Breast epithelium (tissue), 4 donors: ENCODE data around the gene SLC10A3. TPM values are rescaled to one million over a fixed set of nuclear protein-coding genes. Genes with fewer than 3 reads are reported as not detected.

ENCODE experiments used
- DNase-seq, 2 donors: peaks; one replicate each; pipeline ENCODE4 v3.0.0-alpha.2; 2019; ENCODE audit warnings: low spot score in 2 of 2
- H3K27ac ChIP-seq, 2 donors: fragments of 200-600 bp; sonication (generic) in 1 of 2; one replicate each; pipeline ENCODE4 v1.5.1; 2016 to 2019; ENCODE audit warnings: mild to moderate bottlenecking in 1 of 2
- H3K27me3 ChIP-seq, 2 donors: fragments of 200-600 bp; sonication (generic) in 1 of 2; one replicate each; pipeline versions ENCODE4 v1.5.1 to v1.6.0; 2017 to 2019; ENCODE audit warnings: control low read depth in 1 of 2, mild to moderate bottlenecking in 1 of 2
- H3K36me3 ChIP-seq: fragments of 200-600 bp; one replicate; pipeline ENCODE4 v1.5.1; 2019
- H3K4me1 ChIP-seq, 2 donors: fragments of 200-600 bp; sonication (generic); one replicate each; pipeline ENCODE4 v1.5.1; 2016 to 2019; ENCODE audit warnings: control low read depth in 1 of 2
- H3K4me3 ChIP-seq, 3 donors: fragments of 200-600 bp; sonication (generic); 1 replicate in 2 of 3; 2 replicates in 1 of 3; pipeline ENCODE4 v1.5.1; 2016 to 2019; ENCODE audit warnings: mild to moderate bottlenecking in 3 of 3, moderate library complexity in 2 of 3
- H3K9me3 ChIP-seq, 2 donors: fragments of 200-600 bp; sonication (generic) in 1 of 2; one replicate each; pipeline ENCODE4 v1.5.1; 2016 to 2019; ENCODE audit warnings: control low read depth in 1 of 2
- POLR2A ChIP-seq: fragments of 450-650 bp; IDR thresholded peaks from one replicate; pipeline ENCODE4 v1.6.1; 2016; ENCODE audit warnings: antibody characterized with exemption, mild to moderate bottlenecking, moderate library complexity
- POLR2AphosphoS5 ChIP-seq, 3 donors: sonication (generic); formaldehyde crosslinking; IDR thresholded peaks; one replicate each; pipeline ENCODE4 v1.6.1; 2017; ENCODE audit warnings: antibody characterized with exemption in 3 of 3
- intact Hi-C: fragments of 100-400 bp; cut with DNase I; formaldehyde crosslinking; loops from one replicate; pipeline ENCODE4 v1.15.1; 2023; ENCODE audit warnings: low total_unique reads
- total RNA-seq, 3 donors: library from RNA; depleted of rRNA; stranded (reverse); fragments of >200 nt; gene quantifications; one replicate each; pipeline ENCODE4 v1.1.0, GENCODE V29; 2016
- TF ChIP-seq, protein P1 (sequence below), 3 donors: fragments of 450-650 bp; IDR thresholded peaks; one replicate each; pipeline ENCODE4 v1.5.1; 2016 to 2017; ENCODE audit warnings: antibody characterized with exemption in 3 of 3, mild to moderate bottlenecking in 3 of 3, moderate library complexity in 3 of 3

Gene SLC10A3
- 10 to 100 TPM; 17.0 to 24.0 (median 19.5) TPM for total RNA-seq

- TF ChIP-seq POLR2A (peak; percentile 46), POLR2AphosphoS5 (IDR thresholded peaks at IDR 0.05) (peak; percentile 33 to 94 (median 80))
- TF ChIP-seq, protein P1, sequence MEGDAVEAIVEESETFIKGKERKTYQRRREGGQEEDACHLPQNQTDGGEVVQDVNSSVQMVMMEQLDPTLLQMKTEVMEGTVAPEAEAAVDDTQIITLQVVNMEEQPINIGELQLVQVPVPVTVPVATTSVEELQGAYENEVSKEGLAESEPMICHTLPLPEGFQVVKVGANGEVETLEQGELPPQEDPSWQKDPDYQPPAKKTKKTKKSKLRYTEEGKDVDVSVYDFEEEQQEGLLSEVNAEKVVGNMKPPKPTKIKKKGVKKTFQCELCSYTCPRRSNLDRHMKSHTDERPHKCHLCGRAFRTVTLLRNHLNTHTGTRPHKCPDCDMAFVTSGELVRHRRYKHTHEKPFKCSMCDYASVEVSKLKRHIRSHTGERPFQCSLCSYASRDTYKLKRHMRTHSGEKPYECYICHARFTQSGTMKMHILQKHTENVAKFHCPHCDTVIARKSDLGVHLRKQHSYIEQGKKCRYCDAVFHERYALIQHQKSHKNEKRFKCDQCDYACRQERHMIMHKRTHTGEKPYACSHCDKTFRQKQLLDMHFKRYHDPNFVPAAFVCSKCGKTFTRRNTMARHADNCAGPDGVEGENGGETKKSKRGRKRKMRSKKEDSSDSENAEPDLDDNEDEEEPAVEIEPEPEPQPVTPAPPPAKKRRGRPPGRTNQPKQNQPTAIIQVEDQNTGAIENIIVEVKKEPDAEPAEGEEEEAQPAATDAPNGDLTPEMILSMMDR (IDR thresholded peaks at IDR 0.05): no peak
- peaks cover 0 to 29% of the 10 kb centered on the region in 2 donors for H3K27me3 ChIP-seq
- peak within 1 kb of the TSS; percentile 59 to 83 (median 69) for H3K4me3 ChIP-seq
- no peaks in the 10 kb centered on the region for H3K36me3 ChIP-seq
- H3K4me1 ChIP-seq: peaks cover 0 to 7% of the 10 kb centered on the region in 2 donors
- H3K27ac ChIP-seq: peak within 1 kb of the TSS; percentile 92 to 99
- no peaks in the 10 kb centered on the region for H3K9me3 ChIP-seq
- intact Hi-C loops: no loop called here
- DNase-seq: peak; percentile 90
Measured at GRCh38 chrX:154490414-154491083, at the start of gene SLC10A3. Gene SLC10A3 (minus strand): TSS chrX:154490629. CDS start chrX:154488940, 1,689 bp downstream.

DNA sequence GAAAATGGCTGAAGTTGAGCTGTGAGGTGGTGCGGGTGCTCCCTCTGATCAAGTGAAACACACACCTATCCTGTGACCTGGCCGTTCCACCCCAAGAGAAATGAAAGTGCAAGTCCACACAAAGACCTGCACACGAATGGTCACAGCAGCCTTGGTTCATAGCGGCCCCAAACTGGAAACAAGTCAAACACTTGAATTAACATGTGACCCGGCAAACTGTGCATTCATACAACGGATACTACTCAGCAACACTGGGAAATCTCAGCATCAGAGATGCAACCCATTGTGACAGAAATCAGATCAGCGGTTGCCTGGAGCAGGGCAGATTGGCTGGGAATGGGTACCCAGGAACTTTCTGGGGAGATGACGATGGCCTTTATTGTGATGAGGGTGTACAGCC is 48.6 kb upstream of the SLC10A3 start:
- Histone ChIP-seq H3K4me3 (no peak overlapping the region), H3K4me1 (no peaks in the 10 kb centered on the region), H3K9me3 (no peaks in the 10 kb centered on the region), H3K36me3 (no peaks in the 10 kb centered on the region), H3K27me3 (peaks cover 0 to 51% of the 10 kb centered on the region in 2 donors), H3K27ac (no peak overlapping the region)
- intact Hi-C loops: loop anchor here (2.0 kb wide), 1 partner anchor 24 kb away; no protein-coding TSS in a partner anchor
- no peak for DNase-seq
- TF ChIP-seq, protein P1 (IDR thresholded peaks at IDR 0.05): no peak
- no peak for TF ChIP-seq POLR2AphosphoS5 (IDR thresholded peaks at IDR 0.05)
- TF ChIP-seq POLR2A: no peak

GRCh38 chrX:154535892-154536291 is 45.5 kb upstream of the SLC10A3 start:
- H3K36me3 ChIP-seq: no peaks in the 10 kb centered on the region
- H3K9me3 ChIP-seq: no peaks in the 10 kb centered on the region
- H3K4me3 ChIP-seq: no peak overlapping the region
- no peaks in the 10 kb centered on the region for H3K4me1 ChIP-seq
- intact Hi-C loops: no loop called here
- TF ChIP-seq POLR2AphosphoS5 (IDR thresholded peaks at IDR 0.05) (no peak), POLR2A (no peak)
- TF ChIP-seq, protein P1 (IDR thresholded peaks at IDR 0.05): no peak
- peaks cover 0 to 26% of the 10 kb centered on the region in 2 donors for H3K27me3 ChIP-seq
- H3K27ac ChIP-seq: no peak overlapping the region
- DNase-seq: no peak

- Histone ChIP-seq H3K27me3 (peaks cover 0 to 21% of the 10 kb centered on the region in 2 donors), H3K36me3 (no peaks in the 10 kb centered on the region), H3K27ac (peak overlapping the region; percentile 15 to 60), H3K9me3 (no peaks in the 10 kb centered on the region), H3K4me3 (no peak overlapping the region), H3K4me1 (no peaks in the 10 kb centered on the region)
- TF ChIP-seq POLR2A (no peak), POLR2AphosphoS5 (IDR thresholded peaks at IDR 0.05) (peak; percentile 73 to 79 (median 78))
- TF ChIP-seq, protein P1 (IDR thresholded peaks at IDR 0.05): peak; percentile 92 to 100 (median 98)
- intact Hi-C loops: no loop called here
- DNase-seq: peak; percentile 81 to 86
Measured at GRCh38 chrX:154534526-154535322, 44.3 kb upstream of the SLC10A3 start.

- no peaks in the 10 kb centered on the region for H3K9me3 ChIP-seq
- no peaks in the 10 kb centered on the region for H3K4me1 ChIP-seq
- intact Hi-C loops: no loop called here
- H3K27ac ChIP-seq: no peak overlapping the region
- no peaks in the 10 kb centered on the region for H3K36me3 ChIP-seq
- H3K27me3 ChIP-seq: peaks cover 0 to 18% of the 10 kb centered on the region in 2 donors
- H3K4me3 ChIP-seq: no peak overlapping the region
- no peak for DNase-seq
- no peak for TF ChIP-seq POLR2AphosphoS5 (IDR thresholded peaks at IDR 0.05)
- TF ChIP-seq POLR2A: no peak
- TF ChIP-seq, protein P1 (IDR thresholded peaks at IDR 0.05): no peak
Measured at GRCh38 chrX:154532690-154533089, 42.3 kb upstream of the SLC10A3 start.
